ENCODE data around the gene PFKL. TPM values are rescaled to one million over a fixed set of nuclear protein-coding genes. Genes with fewer than 3 reads are reported as not detected.

PFKL gene
- total and polyA plus RNA-seq, 5 donors from 2014 or later, result 125 to 204 (median 174) TPM

GRCh38 chr21:44350773-44351481 is 51.1 kb downstream of the PFKL start:
- H3K9me3 ChIP-seq (ENCODE audit: control insufficient read depth in 2 of 2, low read length in 2 of 2), result no peaks in the 10 kb centered on the region
- H3K27me3 ChIP-seq (ENCODE audit: control insufficient read depth, insufficient read depth, low read length), result no peaks in the 10 kb centered on the region
- no peaks in the 10 kb centered on the region for H3K36me3 ChIP-seq (ENCODE audit: control insufficient read depth, insufficient read depth, low read length)
- Mint-ChIP-seq H3K4me1 (peaks cover 0 to 40% (median 19%) of the 10 kb centered on the region in 4 donors), H3K9me3 (peaks cover 0 to 2% (median 0%) of the 10 kb centered on the region in 7 donors), H3K36me3 (no peaks in the 10 kb centered on the region), H3K27ac (no peak overlapping the region), H3K4me3 (no peak overlapping the region), H3K27me3 (peaks cover 18% of the 10 kb centered on the region)
- no peak overlapping the region for H3K4me3 ChIP-seq (ENCODE audit: low read depth, low read length)
- DNase-seq, result no peak
- ATAC-seq (ENCODE audit: low read depth in 2 of 2), result no peak
- H3K27ac ChIP-seq (ENCODE audit: insufficient read depth, low read length, poor library complexity, severe bottlenecking), result no peak overlapping the region
- H3K4me1 ChIP-seq (ENCODE audit: control insufficient read depth, insufficient read depth, low read length, poor library complexity, severe bottlenecking), result peaks cover 19% of the 10 kb centered on the region

GRCh38 chr21:44351535-44352252 is 51.8 kb downstream of the PFKL start:
- H3K27ac Mint-ChIP-seq, result no peak overlapping the region
- Histone ChIP-seq H3K9me3 (ENCODE audit: control insufficient read depth in 2 of 2, low read length in 2 of 2) (no peaks in the 10 kb centered on the region), H3K27me3 (ENCODE audit: control insufficient read depth, insufficient read depth, low read length) (no peaks in the 10 kb centered on the region), H3K4me1 (ENCODE audit: control insufficient read depth, insufficient read depth, low read length, poor library complexity, severe bottlenecking) (peaks cover 19% of the 10 kb centered on the region), H3K36me3 (ENCODE audit: control insufficient read depth, insufficient read depth, low read length) (no peaks in the 10 kb centered on the region), H3K4me3 (ENCODE audit: low read depth, low read length) (no peak overlapping the region), H3K27ac (ENCODE audit: insufficient read depth, low read length, poor library complexity, severe bottlenecking) (no peak overlapping the region)
- H3K4me1 Mint-ChIP-seq, result peaks cover 0 to 46% (median 19%) of the 10 kb centered on the region in 4 donors
- no peaks in the 10 kb centered on the region for H3K36me3 Mint-ChIP-seq
- DNase-seq, result no peak
- H3K27me3 Mint-ChIP-seq, result peaks cover 18% of the 10 kb centered on the region
- no peak overlapping the region for H3K4me3 Mint-ChIP-seq
- H3K9me3 Mint-ChIP-seq, result peaks cover 0 to 2% (median 0%) of the 10 kb centered on the region in 7 donors
- no peak for ATAC-seq (ENCODE audit: low read depth in 2 of 2)

GRCh38 chr21:44352253-44352860 is 52.5 kb downstream of the PFKL start:
- peaks cover 0 to 2% (median 0%) of the 10 kb centered on the region in 7 donors for H3K9me3 Mint-ChIP-seq
- H3K4me3 Mint-ChIP-seq, result peak overlapping the region in 2 of 4 donors; percentile 19 to 46
- DNase-seq, result peak in 1 of 3 donors; percentile 27
- no peaks in the 10 kb centered on the region for H3K36me3 ChIP-seq (ENCODE audit: control insufficient read depth, insufficient read depth, low read length)
- H3K9me3 ChIP-seq (ENCODE audit: control insufficient read depth in 2 of 2, low read length in 2 of 2), result no peaks in the 10 kb centered on the region
- peaks cover 12% of the 10 kb centered on the region for H3K27me3 Mint-ChIP-seq
- H3K27me3 ChIP-seq (ENCODE audit: control insufficient read depth, insufficient read depth, low read length), result no peaks in the 10 kb centered on the region
- peak overlapping the region in 2 of 3 donors; percentile 54 to 62 for H3K27ac Mint-ChIP-seq
- no peak for ATAC-seq (ENCODE audit: low read depth in 2 of 2)
- H3K4me3 ChIP-seq (ENCODE audit: low read depth, low read length), result no peak overlapping the region
- no peak overlapping the region for H3K27ac ChIP-seq (ENCODE audit: insufficient read depth, low read length, poor library complexity, severe bottlenecking)
- peaks cover 19% of the 10 kb centered on the region for H3K4me1 ChIP-seq (ENCODE audit: control insufficient read depth, insufficient read depth, low read length, poor library complexity, severe bottlenecking)
- H3K4me1 Mint-ChIP-seq, result peaks cover 0 to 47% (median 19%) of the 10 kb centered on the region in 4 donors
- no peaks in the 10 kb centered on the region for H3K36me3 Mint-ChIP-seq

- H3K9me3 Mint-ChIP-seq, result peaks cover 0 to 2% (median 0%) of the 10 kb centered on the region in 7 donors
- peaks cover 0 to 47% (median 19%) of the 10 kb centered on the region in 4 donors for H3K4me1 Mint-ChIP-seq
- peaks cover 19% of the 10 kb centered on the region for H3K4me1 ChIP-seq (ENCODE audit: control insufficient read depth, insufficient read depth, low read length, poor library complexity, severe bottlenecking)
These were observed 53.5 kb downstream of the PFKL start, which contains the start of gene TRPM2 for GRCh38 chr21:44353191-44353970. TRPM2 (plus strand) TSS chr21:44353621; CDS start chr21:44353701, 80 bp downstream.

GRCh38 chr21:44354001-44354405 is 54.1 kb downstream of the PFKL start:
- Mint-ChIP-seq H3K27me3 (peaks cover 12% of the 10 kb centered on the region), H3K9me3 (peaks cover 0 to 2% (median 0%) of the 10 kb centered on the region in 7 donors), H3K36me3 (no peaks in the 10 kb centered on the region), H3K4me1 (peaks cover 0 to 50% (median 19%) of the 10 kb centered on the region in 4 donors), H3K27ac (peak overlapping the region in 2 of 3 donors; percentile 15 to 72), H3K4me3 (peak overlapping the region; percentile 18 to 87 (median 62))
- DNase-seq (no peak), ATAC-seq (ENCODE audit: low read depth in 2 of 2) (no peak)
- Histone ChIP-seq H3K4me3 (ENCODE audit: low read depth, low read length) (peak overlapping the region; percentile 7), H3K9me3 (ENCODE audit: control insufficient read depth in 2 of 2, low read length in 2 of 2) (no peaks in the 10 kb centered on the region), H3K27me3 (ENCODE audit: control insufficient read depth, insufficient read depth, low read length) (no peaks in the 10 kb centered on the region), H3K27ac (ENCODE audit: insufficient read depth, low read length, poor library complexity, severe bottlenecking) (no peak overlapping the region), H3K4me1 (ENCODE audit: control insufficient read depth, insufficient read depth, low read length, poor library complexity, severe bottlenecking) (peaks cover 19% of the 10 kb centered on the region), H3K36me3 (ENCODE audit: control insufficient read depth, insufficient read depth, low read length) (no peaks in the 10 kb centered on the region)

More at GRCh38 chr21:44353191-44353970, 53.5 kb downstream of the PFKL start, which contains the start of gene TRPM2:
- H3K27me3 Mint-ChIP-seq, result peaks cover 9% of the 10 kb centered on the region
- DNase-seq (peak in 1 of 3 donors; percentile 80), ATAC-seq (ENCODE audit: low read depth in 2 of 2) (peak; percentile 71 to 87)
- H3K27me3 ChIP-seq (ENCODE audit: control insufficient read depth, insufficient read depth, low read length), result no peaks in the 10 kb centered on the region
- H3K9me3 ChIP-seq (ENCODE audit: control insufficient read depth in 2 of 2, low read length in 2 of 2), result no peaks in the 10 kb centered on the region
- no peak within 1 kb of the TSS for H3K27ac ChIP-seq (ENCODE audit: insufficient read depth, low read length, poor library complexity, severe bottlenecking)
- H3K4me3 ChIP-seq (ENCODE audit: low read depth, low read length), result peak within 1 kb of the TSS; percentile 7
- peak within 1 kb of the TSS; percentile 18 to 87 (median 67) for H3K4me3 Mint-ChIP-seq
- no peaks in the 10 kb centered on the region for H3K36me3 ChIP-seq (ENCODE audit: control insufficient read depth, insufficient read depth, low read length)
- peak within 1 kb of the TSS; percentile 54 to 86 (median 76) for H3K27ac Mint-ChIP-seq
- H3K36me3 Mint-ChIP-seq, result no peaks in the 10 kb centered on the region

GRCh38 chr21:44354775-44355771 is 55.2 kb downstream of the PFKL start:
- Mint-ChIP-seq H3K36me3 (no peaks in the 10 kb centered on the region), H3K9me3 (peaks cover 0 to 2% (median 0%) of the 10 kb centered on the region in 7 donors), H3K27ac (peak overlapping the region in 2 of 3 donors; percentile 76 to 85), H3K27me3 (peaks cover 12% of the 10 kb centered on the region), H3K4me1 (peaks cover 0 to 52% (median 20%) of the 10 kb centered on the region in 4 donors), H3K4me3 (peak overlapping the region in 3 of 4 donors; percentile 59 to 64 (median 63))
- Histone ChIP-seq H3K27ac (ENCODE audit: insufficient read depth, low read length, poor library complexity, severe bottlenecking) (no peak overlapping the region), H3K36me3 (ENCODE audit: control insufficient read depth, insufficient read depth, low read length) (no peaks in the 10 kb centered on the region), H3K27me3 (ENCODE audit: control insufficient read depth, insufficient read depth, low read length) (no peaks in the 10 kb centered on the region), H3K4me3 (ENCODE audit: low read depth, low read length) (peak overlapping the region; percentile 18), H3K9me3 (ENCODE audit: control insufficient read depth in 2 of 2, low read length in 2 of 2) (no peaks in the 10 kb centered on the region), H3K4me1 (ENCODE audit: control insufficient read depth, insufficient read depth, low read length, poor library complexity, severe bottlenecking) (peaks cover 19% of the 10 kb centered on the region)
- DNase-seq (peak in 1 of 3 donors; percentile 67), ATAC-seq (ENCODE audit: low read depth in 2 of 2) (peak in 1 of 2 donors; percentile 30)
